ENCODE data around the gene PSG6. TPM values are rescaled to one million over a fixed set of nuclear protein-coding genes. Genes with fewer than 3 reads are reported as not detected.
"Not testable (repeated sequence)": the region's sequence is repeated elsewhere in the genome, so short reads cannot be mapped to it uniquely, and the experiment has no call there.

Gene PSG6
- polyA plus RNA-seq, 2 donors: not detected

DNA sequence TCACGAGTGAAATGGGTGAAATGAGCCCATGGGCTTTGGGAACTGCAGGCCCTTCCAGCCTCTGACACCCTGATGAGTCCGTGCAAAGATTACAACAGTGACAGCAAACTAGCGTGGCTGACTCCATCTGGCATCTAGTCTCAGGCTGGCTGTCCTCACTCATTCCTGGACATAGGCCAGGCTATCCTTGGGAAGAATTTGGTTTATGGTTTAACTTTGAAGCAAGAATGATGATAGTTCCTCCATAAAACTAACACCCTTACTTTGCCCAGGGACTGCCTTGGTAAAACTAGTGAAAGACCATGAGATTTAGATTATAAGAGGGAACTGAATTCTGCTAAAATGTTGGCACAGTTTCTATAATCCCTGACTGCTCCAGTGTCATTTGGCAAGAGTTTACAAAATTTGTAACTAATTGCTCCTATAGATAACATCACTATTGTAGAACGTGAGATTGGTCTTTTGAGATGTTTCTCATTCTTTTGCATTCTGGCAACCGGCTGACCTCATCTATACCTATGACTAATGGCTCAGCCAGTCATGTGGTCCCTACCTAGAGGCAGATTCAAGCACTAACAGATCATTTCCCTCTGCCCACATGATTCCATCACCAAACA, 14.9 kb upstream of the PSG6 start:
- 39 to 45% methylated on average over 5 of the region's 5 CpGs for WGBS, 2 donors
- not testable (repeated sequence) for H3K36me3 ChIP-seq (ENCODE audit: control insufficient read depth in 2 of 2, insufficient read depth in 2 of 2, low read length in 1 of 2); H3K27me3 ChIP-seq (ENCODE audit: control insufficient read depth in 1 of 2, insufficient read depth in 2 of 2, low read length in 2 of 2); H3K4me3 ChIP-seq (ENCODE audit: low read depth in 1 of 2, low read length in 2 of 2); H3K4me1 ChIP-seq (ENCODE audit: control insufficient read depth in 2 of 2, insufficient read depth in 2 of 2, low read length in 1 of 2); H3K27ac ChIP-seq (ENCODE audit: low read depth in 2 of 2, low read length in 1 of 2); H3K9me3 ChIP-seq (ENCODE audit: control insufficient read depth in 2 of 2, insufficient read depth in 1 of 2, low read depth in 1 of 2, low read length in 1 of 2)

DNA sequence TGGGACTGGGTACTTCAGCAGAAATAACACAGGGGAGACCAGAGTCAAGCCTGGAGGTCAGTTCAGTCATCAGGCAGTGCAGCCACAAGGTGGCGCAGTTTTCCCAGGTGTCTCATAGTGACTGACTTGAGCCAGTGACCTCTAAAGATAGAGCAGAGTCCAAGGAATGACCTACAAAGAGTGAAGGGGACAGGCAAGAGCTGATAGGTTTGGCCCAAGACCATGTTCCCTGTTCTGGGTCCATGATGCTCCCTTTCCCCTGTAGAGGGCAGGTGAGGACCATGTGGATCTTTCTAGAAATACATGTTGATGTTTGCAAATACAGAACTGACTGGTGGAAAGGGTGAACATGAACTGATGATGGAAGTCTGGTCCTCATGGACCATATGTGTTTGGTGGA, 12.5 kb upstream of the PSG6 start:
- not testable (repeated sequence) for H3K27me3 ChIP-seq (ENCODE audit: control insufficient read depth in 1 of 2, insufficient read depth in 2 of 2, low read length in 2 of 2); H3K4me3 ChIP-seq (ENCODE audit: low read depth in 1 of 2, low read length in 2 of 2); H3K9me3 ChIP-seq (ENCODE audit: control insufficient read depth in 2 of 2, insufficient read depth in 1 of 2, low read depth in 1 of 2, low read length in 1 of 2); H3K36me3 ChIP-seq (ENCODE audit: control insufficient read depth in 2 of 2, insufficient read depth in 2 of 2, low read length in 1 of 2); H3K4me1 ChIP-seq (ENCODE audit: control insufficient read depth in 2 of 2, insufficient read depth in 2 of 2, low read length in 1 of 2); H3K27ac ChIP-seq (ENCODE audit: low read depth in 2 of 2, low read length in 1 of 2)
- WGBS, 2 donors: 6 to 10% methylated on average over 1 of the region's 1 CpG

DNA sequence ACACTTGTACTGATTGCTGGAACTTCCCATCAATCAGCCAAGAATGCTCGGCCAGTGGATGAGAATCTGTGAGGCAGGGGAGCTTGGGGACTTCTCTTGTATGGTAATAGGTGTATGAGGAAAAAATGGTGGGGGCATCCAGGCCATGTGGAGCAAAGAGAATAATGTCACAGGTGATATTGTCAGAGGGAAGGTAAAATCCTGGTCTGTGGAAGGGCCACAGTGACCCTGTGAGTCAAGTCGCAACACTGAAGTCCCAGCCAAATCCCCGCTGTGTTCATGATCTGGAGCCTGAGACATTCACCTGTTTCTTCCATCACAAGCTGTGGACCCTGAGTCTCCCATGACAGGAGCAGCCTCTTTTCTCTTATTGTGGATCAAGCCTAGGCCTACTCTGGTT, 11.2 kb upstream of the PSG6 start:
- Histone ChIP-seq H3K9me3 (ENCODE audit: control insufficient read depth in 2 of 2, insufficient read depth in 1 of 2, low read depth in 1 of 2, low read length in 1 of 2) (no peaks in the 10 kb centered on the region), H3K4me1 (ENCODE audit: control insufficient read depth in 2 of 2, insufficient read depth in 2 of 2, low read length in 1 of 2) (no peaks in the 10 kb centered on the region), H3K4me3 (ENCODE audit: low read depth in 1 of 2, low read length in 2 of 2) (no peak overlapping the region), H3K27ac (ENCODE audit: low read depth in 2 of 2, low read length in 1 of 2) (no peak overlapping the region), H3K36me3 (ENCODE audit: control insufficient read depth in 2 of 2, insufficient read depth in 2 of 2, low read length in 1 of 2) (no peaks in the 10 kb centered on the region), H3K27me3 (ENCODE audit: control insufficient read depth in 1 of 2, insufficient read depth in 2 of 2, low read length in 2 of 2) (no peaks in the 10 kb centered on the region)
- WGBS, 2 donors: 84 to 88% methylated on average over 3 of the region's 3 CpGs

DNA sequence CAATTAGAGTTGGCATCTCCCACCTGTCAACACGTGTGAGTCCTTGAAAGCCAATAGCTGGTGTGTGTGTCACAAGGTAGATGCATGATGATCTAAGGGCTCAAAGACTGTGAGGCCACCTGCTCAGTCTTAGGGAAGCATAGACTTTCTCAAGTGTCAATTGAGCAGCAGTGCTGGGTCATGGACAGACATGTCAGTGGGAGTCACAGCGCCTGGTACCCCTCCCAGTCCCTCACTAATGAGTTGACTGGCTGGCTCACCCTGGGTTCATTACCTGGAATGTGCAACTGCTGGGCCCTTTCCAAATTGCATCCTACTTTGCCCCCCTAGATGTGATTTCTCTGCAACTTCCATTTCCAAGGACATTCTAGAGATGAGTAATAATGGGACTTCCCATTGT, 9.1 kb upstream of the PSG6 start:
- H3K27ac ChIP-seq (ENCODE audit: low read depth in 2 of 2, low read length in 1 of 2): no peak overlapping the region
- H3K27me3 ChIP-seq (ENCODE audit: control insufficient read depth in 1 of 2, insufficient read depth in 2 of 2, low read length in 2 of 2): no peaks in the 10 kb centered on the region
- WGBS, 2 donors: 52 to 62% methylated on average over 2 of the region's 2 CpGs
- no peaks in the 10 kb centered on the region for H3K4me1 ChIP-seq (ENCODE audit: control insufficient read depth in 2 of 2, insufficient read depth in 2 of 2, low read length in 1 of 2)
- H3K9me3 ChIP-seq (ENCODE audit: control insufficient read depth in 2 of 2, insufficient read depth in 1 of 2, low read depth in 1 of 2, low read length in 1 of 2): no peaks in the 10 kb centered on the region
- H3K36me3 ChIP-seq (ENCODE audit: control insufficient read depth in 2 of 2, insufficient read depth in 2 of 2, low read length in 1 of 2): no peaks in the 10 kb centered on the region
- H3K4me3 ChIP-seq (ENCODE audit: low read depth in 1 of 2, low read length in 2 of 2): no peak overlapping the region

DNA sequence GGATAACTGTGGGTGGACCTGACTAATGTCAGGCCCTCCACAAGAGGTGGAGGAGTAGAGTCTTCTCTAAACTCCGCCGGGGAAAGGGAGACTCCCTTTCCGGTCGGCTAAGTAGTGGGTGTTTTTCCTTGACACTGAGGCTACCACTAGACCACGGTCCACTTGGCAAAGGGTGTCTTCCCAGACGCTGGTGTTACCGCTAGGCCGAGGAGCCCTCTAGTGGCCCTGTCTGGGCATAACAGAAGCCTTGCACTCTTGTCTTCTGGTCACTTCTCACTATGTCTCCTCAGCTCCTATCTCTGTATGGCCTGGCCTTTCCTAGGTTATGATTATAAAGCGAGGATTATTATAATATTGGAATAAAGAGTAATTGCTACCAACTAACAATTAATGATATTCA, 5.4 kb upstream of the PSG6 start:
- H3K4me3 ChIP-seq (ENCODE audit: low read depth in 1 of 2, low read length in 2 of 2); H3K4me1 ChIP-seq (ENCODE audit: control insufficient read depth in 2 of 2, insufficient read depth in 2 of 2, low read length in 1 of 2); H3K27ac ChIP-seq (ENCODE audit: low read depth in 2 of 2, low read length in 1 of 2); H3K27me3 ChIP-seq (ENCODE audit: control insufficient read depth in 1 of 2, insufficient read depth in 2 of 2, low read length in 2 of 2); H3K36me3 ChIP-seq (ENCODE audit: control insufficient read depth in 2 of 2, insufficient read depth in 2 of 2, low read length in 1 of 2); H3K9me3 ChIP-seq (ENCODE audit: control insufficient read depth in 2 of 2, insufficient read depth in 1 of 2, low read depth in 1 of 2, low read length in 1 of 2): not testable (repeated sequence)
- WGBS, 2 donors: 44 to 54% methylated on average over 9 of the region's 9 CpGs

- not testable (repeated sequence) for H3K4me1 ChIP-seq (ENCODE audit: control insufficient read depth in 2 of 2, insufficient read depth in 2 of 2, low read length in 1 of 2); H3K36me3 ChIP-seq (ENCODE audit: control insufficient read depth in 2 of 2, insufficient read depth in 2 of 2, low read length in 1 of 2); H3K27ac ChIP-seq (ENCODE audit: low read depth in 2 of 2, low read length in 1 of 2); H3K9me3 ChIP-seq (ENCODE audit: control insufficient read depth in 2 of 2, insufficient read depth in 1 of 2, low read depth in 1 of 2, low read length in 1 of 2); H3K27me3 ChIP-seq (ENCODE audit: control insufficient read depth in 1 of 2, insufficient read depth in 2 of 2, low read length in 2 of 2); H3K4me3 ChIP-seq (ENCODE audit: low read depth in 1 of 2, low read length in 2 of 2)
Observed at GRCh38 chr19:42920971-42921370, 3.3 kb upstream of the PSG6 start.

DNA sequence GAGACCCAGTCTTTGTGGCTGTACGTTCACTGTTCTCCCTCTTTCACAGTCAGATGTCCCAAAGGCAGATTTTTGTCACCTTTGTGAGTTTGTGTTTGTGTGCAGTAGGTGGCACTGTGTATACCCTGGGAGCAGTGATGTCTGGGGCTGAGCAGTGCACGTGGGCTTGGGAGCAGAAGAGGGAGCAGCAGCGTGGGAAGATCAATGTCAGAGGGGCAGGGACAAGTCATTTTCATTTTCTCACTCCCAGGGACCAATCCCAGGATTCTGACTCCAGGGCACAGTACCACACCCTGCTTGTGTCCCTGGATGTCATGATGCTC, 2.0 kb upstream of the PSG6 start:
- H3K36me3 ChIP-seq (ENCODE audit: control insufficient read depth in 2 of 2, insufficient read depth in 2 of 2, low read length in 1 of 2): no peaks in the 10 kb centered on the region

GRCh38 chr19:42919070-42919756, 1.5 kb upstream of the PSG6 start:
- not testable (repeated sequence) for H3K4me3 ChIP-seq (ENCODE audit: low read depth in 1 of 2, low read length in 2 of 2); H3K36me3 ChIP-seq (ENCODE audit: control insufficient read depth in 2 of 2, insufficient read depth in 2 of 2, low read length in 1 of 2); H3K27ac ChIP-seq (ENCODE audit: low read depth in 2 of 2, low read length in 1 of 2); H3K4me1 ChIP-seq (ENCODE audit: control insufficient read depth in 2 of 2, insufficient read depth in 2 of 2, low read length in 1 of 2); H3K27me3 ChIP-seq (ENCODE audit: control insufficient read depth in 1 of 2, insufficient read depth in 2 of 2, low read length in 2 of 2); H3K9me3 ChIP-seq (ENCODE audit: control insufficient read depth in 2 of 2, insufficient read depth in 1 of 2, low read depth in 1 of 2, low read length in 1 of 2)
- 69 to 74% methylated on average over 26 of the region's 26 CpGs for WGBS, 2 donors

More for the DNA sequence above, 2.0 kb upstream of the PSG6 start:
- WGBS, 2 donors: 12 to 20% methylated on average over 3 of the region's 3 CpGs
- Histone ChIP-seq H3K9me3 (ENCODE audit: control insufficient read depth in 2 of 2, insufficient read depth in 1 of 2, low read depth in 1 of 2, low read length in 1 of 2) (no peaks in the 10 kb centered on the region), H3K4me3 (ENCODE audit: low read depth in 1 of 2, low read length in 2 of 2) (no peak overlapping the region), H3K27ac (ENCODE audit: low read depth in 2 of 2, low read length in 1 of 2) (no peak overlapping the region), H3K27me3 (ENCODE audit: control insufficient read depth in 1 of 2, insufficient read depth in 2 of 2, low read length in 2 of 2) (no peaks in the 10 kb centered on the region), H3K4me1 (ENCODE audit: control insufficient read depth in 2 of 2, insufficient read depth in 2 of 2, low read length in 1 of 2) (no peaks in the 10 kb centered on the region)

DNA sequence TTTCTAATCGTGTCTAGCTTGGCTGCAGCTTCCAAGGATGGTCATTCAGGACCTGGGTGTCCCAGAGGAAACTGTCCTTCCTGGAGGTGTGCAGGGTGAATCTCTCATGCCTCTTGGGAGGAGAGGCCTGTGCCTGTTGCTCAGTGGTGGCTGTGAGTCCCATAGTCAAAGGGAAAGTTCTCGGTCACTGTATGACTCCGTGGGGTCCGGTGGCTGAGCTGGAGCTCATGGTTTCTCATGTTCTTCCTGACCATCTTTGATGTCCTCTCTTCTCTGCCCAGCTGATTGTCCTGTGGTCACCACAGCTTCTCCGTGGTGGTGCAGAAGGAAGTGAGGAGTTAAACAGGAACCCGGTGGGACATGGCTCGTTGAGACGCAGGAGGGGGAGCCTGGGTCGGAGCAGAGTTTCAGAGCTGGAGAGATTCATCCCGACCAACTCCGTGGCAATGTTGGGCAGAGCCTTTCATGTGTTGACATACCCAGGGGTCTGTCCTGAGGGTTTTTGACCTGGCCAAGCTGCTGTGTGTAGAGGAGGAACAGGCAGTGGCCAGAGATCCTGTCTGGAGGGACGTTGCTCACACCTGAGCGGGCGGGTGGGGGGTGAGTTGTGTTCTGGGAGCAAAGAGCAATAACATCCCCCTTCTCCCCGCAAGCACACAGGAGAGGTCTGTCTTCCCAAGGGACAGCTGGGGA, 829 bp upstream of the PSG6 start:
- not testable (repeated sequence) for H3K4me1 ChIP-seq (ENCODE audit: control insufficient read depth in 2 of 2, insufficient read depth in 2 of 2, low read length in 1 of 2); H3K36me3 ChIP-seq (ENCODE audit: control insufficient read depth in 2 of 2, insufficient read depth in 2 of 2, low read length in 1 of 2); H3K27me3 ChIP-seq (ENCODE audit: control insufficient read depth in 1 of 2, insufficient read depth in 2 of 2, low read length in 2 of 2); H3K9me3 ChIP-seq (ENCODE audit: control insufficient read depth in 2 of 2, insufficient read depth in 1 of 2, low read depth in 1 of 2, low read length in 1 of 2); H3K27ac ChIP-seq (ENCODE audit: low read depth in 2 of 2, low read length in 1 of 2); H3K4me3 ChIP-seq (ENCODE audit: low read depth in 1 of 2, low read length in 2 of 2)
- 78 to 81% methylated on average over 15 of the region's 15 CpGs for WGBS, 2 donors

GRCh38 chr19:42916931-42917330, 763 bp downstream of the PSG6 start:
- H3K4me1 ChIP-seq (ENCODE audit: control insufficient read depth in 2 of 2, insufficient read depth in 2 of 2, low read length in 1 of 2): not testable (repeated sequence)
- 87 to 89% methylated on average over 1 of the region's 1 CpG for WGBS, 2 donors

More at GRCh38 chr19:42916931-42917330, 763 bp downstream of the PSG6 start:
- H3K9me3 ChIP-seq (ENCODE audit: control insufficient read depth in 2 of 2, insufficient read depth in 1 of 2, low read depth in 1 of 2, low read length in 1 of 2); H3K27ac ChIP-seq (ENCODE audit: low read depth in 2 of 2, low read length in 1 of 2); H3K36me3 ChIP-seq (ENCODE audit: control insufficient read depth in 2 of 2, insufficient read depth in 2 of 2, low read length in 1 of 2); H3K4me3 ChIP-seq (ENCODE audit: low read depth in 1 of 2, low read length in 2 of 2); H3K27me3 ChIP-seq (ENCODE audit: control insufficient read depth in 1 of 2, insufficient read depth in 2 of 2, low read length in 2 of 2): not testable (repeated sequence)
